HepG2 (cell line): ENCODE data around the gene ATXN7L3. TPM values are rescaled to one million over a fixed set of nuclear protein-coding genes. Genes with fewer than 3 reads are reported as not detected.

Experiments used
- ATAC-seq: fragments of 200-7000 bp; cut with Tn5 transposase; 3 replicates; pipeline ENCODE4 v1.9.1; 2020; ENCODE audit warnings: mild to moderate bottlenecking, moderate library complexity
- BruUV-seq: library from RNA; stranded (reverse); fragments of 400-500 nt; replicated peaks from 2 replicates; lab custom pipeline; 2021; lab: Mats Ljungman, UMichigan
- CTCF ChIA-PET: fragments of 300-600 bp; formaldehyde crosslinking; extraction: SDS; loops from one replicate; lab custom pipeline; 2021; ENCODE audit warnings: low total read pairs, inconsistent platforms, low intra/inter-chr PET ratio; lab: Yijun Ruan, JAX
- POLR2A ChIA-PET: fragments of 350-600 bp; sonication (Branson Sonifier 250); formaldehyde crosslinking; loops from one replicate; lab custom pipeline; 2020; ENCODE audit warnings: antibody characterized with exemption, inconsistent platforms; lab: Yijun Ruan, JAX
- DNase-seq: peaks from one replicate; pipeline ENCODE4 v3.0.0-alpha.2; 2015; ENCODE audit warnings: low spot score
- FAIRE-seq: peaks from 3 replicates; lab custom pipeline; 2011; peaks lifted over from hg19 to GRCh38; lab: Jason Lieb, UNC
- H2AFZ ChIP-seq: one replicate; pipeline ENCODE4 v1.6.1; 2011; ENCODE audit warnings: low read length, inconsistent platforms
- H3K27ac ChIP-seq: fragments of 300-600 bp; 3 replicates; pipeline ENCODE4 v1.8.0; 2011; ENCODE audit warnings: mixed run types, mild to moderate bottlenecking, mixed read lengths, low read length, inconsistent platforms; ENCODE audit not compliant: insufficient read depth; ENCODE audit errors: extremely low read length
- H3K27me3 ChIP-seq, 2 experiments: fragments of 200-600 bp in 1 of 2; 2 replicates in 1 of 2; 3 replicates in 1 of 2; pipeline versions ENCODE4 v1.6.0 to v1.8.0; 2011; ENCODE audit warnings: low read length in 2 of 2, mild to moderate bottlenecking in 2 of 2, moderate library complexity in 2 of 2, inconsistent platforms in 1 of 2; ENCODE audit not compliant: insufficient read depth in 2 of 2, control insufficient read depth in 1 of 2
- H3K36me3 ChIP-seq, 2 experiments: fragments of 200-600 bp in 1 of 2; replicated peaks in 1 of 2; 2 replicates in 1 of 2; 3 replicates in 1 of 2; pipeline versions ENCODE4 v1.5.1 to v1.8.0; 2011; ENCODE audit warnings: low read length in 2 of 2, inconsistent platforms in 1 of 2; ENCODE audit not compliant: insufficient read depth in 2 of 2, control insufficient read depth in 1 of 2
- H3K4me1 ChIP-seq: 2 replicates; pipeline ENCODE4 v1.5.1; 2012; ENCODE audit warnings: low read length, inconsistent platforms; ENCODE audit not compliant: insufficient read depth
- H3K4me2 ChIP-seq: 2 replicates; pipeline ENCODE4 v1.6.0; 2011; ENCODE audit warnings: low read depth, low read length, inconsistent platforms
- H3K4me3 ChIP-seq, 3 experiments: fragments of 200-600 bp in 1 of 3; sonication (generic), shearing (Covaris generic) in 1 of 3; replicated peaks in 1 of 3; 2 replicates each; pipeline ENCODE4 v1.5.1; 2011 to 2016; ENCODE audit warnings: low read length in 3 of 3, inconsistent platforms in 2 of 3, low read depth in 2 of 3, mild to moderate bottlenecking in 2 of 3, control low read depth in 1 of 3, mixed read lengths in 1 of 3; ENCODE audit not compliant: insufficient read depth in 1 of 3
- H3K79me2 ChIP-seq: one replicate; pipeline ENCODE4 v1.6.1; 2011; ENCODE audit warnings: low read length, inconsistent platforms; ENCODE audit not compliant: insufficient read depth
- H3K9ac ChIP-seq: 2 replicates; pipeline ENCODE4 v1.6.0; 2011; ENCODE audit warnings: mild to moderate bottlenecking, low read depth, low read length, inconsistent platforms; ENCODE audit not compliant: insufficient read depth
- H3K9me3 ChIP-seq: 2 replicates; pipeline ENCODE4 v1.5.1; 2012; ENCODE audit warnings: mild to moderate bottlenecking, low read length
- H4K20me1 ChIP-seq: 2 replicates; pipeline ENCODE4 v1.6.0; 2011; ENCODE audit warnings: inconsistent platforms, mild to moderate bottlenecking, low read length, moderate library complexity; ENCODE audit not compliant: insufficient read depth
- ATF7 ChIP-seq, 2 experiments: fragments of 450-650 bp in 1 of 2; sonication (generic) in 1 of 2; formaldehyde crosslinking in 1 of 2; IDR thresholded peaks; 2 replicates each; pipeline versions ENCODE4 v1.4.0 to v1.6.1; 2016 to 2020; ENCODE audit warnings: antibody characterized with exemption in 1 of 2, mild to moderate bottlenecking in 1 of 2, missing genetic modification reagents in 1 of 2
- CREB1 ChIP-seq, 2 experiments: fragments of 450-650 bp in 1 of 2; IDR thresholded peaks; 2 replicates each; pipeline ENCODE4 v1.6.1; 2016 to 2017; ENCODE audit warnings: control low read depth in 1 of 2, mild to moderate bottlenecking in 1 of 2, missing compliant biosample characterization in 1 of 2, missing genetic modification characterization in 1 of 2
- WGBS: methylation state at CpG from one replicate; pipeline ENCODE4 v1.1.6; 2017; ENCODE audit warnings: low lambda C conversion rate; 5-methylcytosine and 5-hydroxymethylcytosine counted together
- in situ Hi-C: cut with HindIII; loops from 2 replicates; pipeline ENCODE4 v1.10.0; 2017; ENCODE audit warnings: low pct_unique_long_range_greater_than_20kb; ENCODE audit not compliant: extremely low pct_ligation_motif_present
- intact Hi-C: fragments of 100-400 bp; cut with micrococcal nuclease; formaldehyde crosslinking; loops from one replicate; pipeline ENCODE4 v1.10.0; 2022; ENCODE audit not compliant: unreplicated experiment
- polyA plus RNA-seq, 8 experiments: library from polyadenylated mRNA; depleted of rRNA in 3 of 8; stranded (reverse) in 7 of 8; unstranded in 1 of 8; fragments of >200 nt; fragmentation: Illumina TruSeq in 4 of 8; extraction: Trizol in 4 of 8; gene quantifications; 2 replicates each; pipeline versions ENCODE4 v1.2.1 to v1.2.3, GENCODE V29; 2011 to 2016; ENCODE audit warnings: low read depth in 4 of 8, missing spikeins in 1 of 8, mixed read lengths in 1 of 8; ENCODE audit not compliant: insufficient read depth in 1 of 8
- total RNA-seq, 5 experiments: library from RNA; depleted of rRNA; stranded (reverse); fragments of >200 nt; fragmentation: Illumina TruSeq; extraction: Trizol; gene quantifications; 2 replicates each; pipeline ENCODE4 v1.2.3, GENCODE V29; 2016; ENCODE audit warnings: low read depth in 1 of 5
- TF ChIP-seq, protein P1 (sequence below): sonication (generic); formaldehyde crosslinking; IDR thresholded peaks from 2 replicates; pipeline ENCODE4 v1.8.1; 2023; ENCODE audit warnings: mild to moderate bottlenecking, missing genetic modification reagents
- TF ChIP-seq, protein P2 (sequence below): IDR thresholded peaks from 2 replicates; pipeline ENCODE4 v1.6.1; 2016; ENCODE audit warnings: mild to moderate bottlenecking

The ATXN7L3 gene
- total and polyA plus RNA-seq, 2 of the 13 experiments (the other 11 are each of a cell fraction or from before 2014, with no cell fraction given): 44.5 to 59.1 TPM

DNA sequence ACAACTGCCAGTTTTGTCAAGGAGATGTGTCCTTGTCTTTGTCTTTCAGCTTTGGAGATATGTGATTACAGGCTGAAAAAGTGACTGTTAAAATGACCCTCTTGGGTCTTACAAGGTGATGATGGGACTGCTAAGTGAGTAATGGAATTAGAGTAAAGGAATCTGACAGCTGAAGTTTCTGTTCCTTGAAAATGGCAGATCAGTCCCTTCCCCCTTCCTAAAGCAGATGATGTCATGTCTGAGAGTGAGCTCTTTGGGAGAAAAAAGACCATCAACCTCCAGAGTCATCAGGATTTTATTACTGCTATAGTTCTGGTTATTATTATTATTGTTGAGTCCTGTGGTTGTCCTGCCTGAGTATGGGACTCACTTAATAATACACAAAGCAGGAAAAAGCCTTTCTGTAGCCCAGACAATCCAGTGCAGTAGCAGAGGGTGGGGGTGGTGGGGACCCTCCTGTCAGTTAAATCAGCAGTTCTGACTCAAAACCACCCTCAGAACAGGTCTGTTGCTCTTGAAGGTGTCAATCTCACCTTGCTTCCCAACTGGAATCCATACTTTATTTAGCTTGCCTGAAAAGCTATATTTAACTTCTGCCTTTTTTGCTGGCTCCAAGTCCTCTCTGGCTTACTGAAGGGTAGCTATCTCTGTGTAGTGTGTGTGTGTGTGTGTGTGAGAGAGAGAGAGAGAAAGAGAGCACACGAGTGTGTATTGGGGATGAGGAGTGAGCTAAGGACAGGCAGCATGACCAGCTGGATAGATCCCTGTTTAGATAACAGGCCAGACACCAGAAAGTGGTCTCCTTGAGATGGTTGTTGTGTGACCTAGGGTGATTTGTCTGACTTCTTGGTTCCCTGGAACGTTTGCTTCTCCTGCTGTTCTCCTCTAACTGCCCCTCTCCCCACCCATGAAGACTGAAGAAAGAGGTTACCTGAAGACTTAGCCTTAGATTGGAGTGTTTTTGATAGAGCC is 53.0 kb downstream of the ATXN7L3 start:
- DNase-seq: no peak
- Histone ChIP-seq H3K79me2 (peaks cover 13% of the 10 kb centered on the region), H4K20me1 (no peaks in the 10 kb centered on the region), H3K4me3 (no peak overlapping the region), H3K27me3 (no peaks in the 10 kb centered on the region), H2AFZ (no peak overlapping the region), H3K9ac (no peak overlapping the region), H3K4me2 (no peak overlapping the region), H3K27ac (no peak overlapping the region), H3K36me3 (peaks cover 14 to 37% of the 10 kb centered on the region in 2 experiments), H3K4me1 (peaks cover 19% of the 10 kb centered on the region), H3K9me3 (no peaks in the 10 kb centered on the region)
- ATAC-seq: no peak
- POLR2A ChIA-PET: no interaction called here
- CTCF ChIA-PET: no interaction called here
- intact Hi-C loops (no loop called here), in situ Hi-C loops (no loop called here)
- BruUV-seq: no TSS peak
- FAIRE-seq: no peak
- 58% methylated on average over 2 of the region's 2 CpGs for WGBS
- TF ChIP-seq ATF7 (IDR thresholded peaks at IDR 0.05): peak; percentile 46; the same call in 1 of the 2 replicates
- no peak for TF ChIP-seq ATF7 (CRISPR knock-in tag; IDR thresholded peaks at IDR 0.05)
- 0 out of 2 replicates have a peak, but pooled peaks have one; percentile 8 for TF ChIP-seq CREB1 (IDR thresholded peaks at IDR 0.05)
- no peak for TF ChIP-seq CREB1 (CRISPR knock-in tag; IDR thresholded peaks at IDR 0.05)
- TF ChIP-seq, protein P1, sequence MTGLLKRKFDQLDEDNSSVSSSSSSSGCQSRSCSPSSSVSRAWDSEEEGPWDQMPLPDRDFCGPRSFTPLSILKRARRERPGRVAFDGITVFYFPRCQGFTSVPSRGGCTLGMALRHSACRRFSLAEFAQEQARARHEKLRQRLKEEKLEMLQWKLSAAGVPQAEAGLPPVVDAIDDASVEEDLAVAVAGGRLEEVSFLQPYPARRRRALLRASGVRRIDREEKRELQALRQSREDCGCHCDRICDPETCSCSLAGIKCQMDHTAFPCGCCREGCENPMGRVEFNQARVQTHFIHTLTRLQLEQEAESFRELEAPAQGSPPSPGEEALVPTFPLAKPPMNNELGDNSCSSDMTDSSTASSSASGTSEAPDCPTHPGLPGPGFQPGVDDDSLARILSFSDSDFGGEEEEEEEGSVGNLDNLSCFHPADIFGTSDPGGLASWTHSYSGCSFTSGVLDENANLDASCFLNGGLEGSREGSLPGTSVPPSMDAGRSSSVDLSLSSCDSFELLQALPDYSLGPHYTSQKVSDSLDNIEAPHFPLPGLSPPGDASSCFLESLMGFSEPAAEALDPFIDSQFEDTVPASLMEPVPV (CRISPR knock-in tag): no peak
- TF ChIP-seq, protein P2, sequence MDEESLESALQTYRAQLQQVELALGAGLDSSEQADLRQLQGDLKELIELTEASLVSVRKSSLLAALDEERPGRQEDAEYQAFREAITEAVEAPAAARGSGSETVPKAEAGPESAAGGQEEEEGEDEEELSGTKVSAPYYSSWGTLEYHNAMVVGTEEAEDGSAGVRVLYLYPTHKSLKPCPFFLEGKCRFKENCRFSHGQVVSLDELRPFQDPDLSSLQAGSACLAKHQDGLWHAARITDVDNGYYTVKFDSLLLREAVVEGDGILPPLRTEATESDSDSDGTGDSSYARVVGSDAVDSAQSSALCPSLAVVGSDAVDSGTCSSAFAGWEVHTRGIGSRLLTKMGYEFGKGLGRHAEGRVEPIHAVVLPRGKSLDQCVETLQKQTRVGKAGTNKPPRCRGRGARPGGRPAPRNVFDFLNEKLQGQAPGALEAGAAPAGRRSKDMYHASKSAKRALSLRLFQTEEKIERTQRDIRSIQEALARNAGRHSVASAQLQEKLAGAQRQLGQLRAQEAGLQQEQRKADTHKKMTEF (CRISPR knock-in tag): no peak
